ENCODE measurements around the gene POU2F2. TPM values are rescaled to one million over a fixed set of nuclear protein-coding genes. Genes with fewer than 3 reads are reported as not detected.

The POU2F2 gene
- total and polyA plus RNA-seq, 11 donors: 0.16 to 10.1 (median 0.61) TPM

DNA sequence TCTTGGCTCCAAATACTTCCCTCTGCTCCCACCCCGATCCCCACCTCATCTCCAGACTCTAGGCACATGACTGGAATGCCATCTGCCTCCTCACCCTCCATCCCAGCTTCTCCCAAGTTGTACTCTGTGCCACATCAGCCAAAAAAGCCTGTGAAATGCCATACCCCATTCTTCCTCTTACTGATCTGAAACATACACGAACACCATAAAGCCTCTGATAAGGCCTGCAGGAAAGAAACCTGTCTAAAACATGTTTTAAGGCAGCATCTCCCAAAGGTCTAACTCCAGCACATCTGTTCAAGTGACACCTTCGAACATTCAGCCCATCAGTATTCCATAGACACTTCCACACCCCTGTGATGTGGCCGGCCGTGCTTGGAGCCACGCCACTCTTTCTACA lies 67.8 kb downstream of the POU2F2 start:
- Histone ChIP-seq H3K27me3 (peaks cover 0 to 36% (median 6%) of the 10 kb centered on the region in 9 donors), H3K4me1 (peaks cover 0 to 3% (median 0%) of the 10 kb centered on the region in 12 donors), H3K36me3 (no peaks in the 10 kb centered on the region), H3K27ac (no peak overlapping the region), H3K9me3 (no peaks in the 10 kb centered on the region), H3K4me3 (no peak overlapping the region)
- 74 to 77% (median 76%) methylated on average over 6 of the region's 6 CpGs for WGBS, 4 donors
- intact Hi-C loops (cut with DNase I): no loop called here
- DNase-seq (peak in 1 of 5 donors; percentile 1), ATAC-seq (no peak)
- TF ChIP-seq POLR2A (IDR thresholded peaks at IDR 0.05): no peak
- TF ChIP-seq, protein P1, sequence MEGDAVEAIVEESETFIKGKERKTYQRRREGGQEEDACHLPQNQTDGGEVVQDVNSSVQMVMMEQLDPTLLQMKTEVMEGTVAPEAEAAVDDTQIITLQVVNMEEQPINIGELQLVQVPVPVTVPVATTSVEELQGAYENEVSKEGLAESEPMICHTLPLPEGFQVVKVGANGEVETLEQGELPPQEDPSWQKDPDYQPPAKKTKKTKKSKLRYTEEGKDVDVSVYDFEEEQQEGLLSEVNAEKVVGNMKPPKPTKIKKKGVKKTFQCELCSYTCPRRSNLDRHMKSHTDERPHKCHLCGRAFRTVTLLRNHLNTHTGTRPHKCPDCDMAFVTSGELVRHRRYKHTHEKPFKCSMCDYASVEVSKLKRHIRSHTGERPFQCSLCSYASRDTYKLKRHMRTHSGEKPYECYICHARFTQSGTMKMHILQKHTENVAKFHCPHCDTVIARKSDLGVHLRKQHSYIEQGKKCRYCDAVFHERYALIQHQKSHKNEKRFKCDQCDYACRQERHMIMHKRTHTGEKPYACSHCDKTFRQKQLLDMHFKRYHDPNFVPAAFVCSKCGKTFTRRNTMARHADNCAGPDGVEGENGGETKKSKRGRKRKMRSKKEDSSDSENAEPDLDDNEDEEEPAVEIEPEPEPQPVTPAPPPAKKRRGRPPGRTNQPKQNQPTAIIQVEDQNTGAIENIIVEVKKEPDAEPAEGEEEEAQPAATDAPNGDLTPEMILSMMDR (IDR thresholded peaks at IDR 0.05): no peak

DNA sequence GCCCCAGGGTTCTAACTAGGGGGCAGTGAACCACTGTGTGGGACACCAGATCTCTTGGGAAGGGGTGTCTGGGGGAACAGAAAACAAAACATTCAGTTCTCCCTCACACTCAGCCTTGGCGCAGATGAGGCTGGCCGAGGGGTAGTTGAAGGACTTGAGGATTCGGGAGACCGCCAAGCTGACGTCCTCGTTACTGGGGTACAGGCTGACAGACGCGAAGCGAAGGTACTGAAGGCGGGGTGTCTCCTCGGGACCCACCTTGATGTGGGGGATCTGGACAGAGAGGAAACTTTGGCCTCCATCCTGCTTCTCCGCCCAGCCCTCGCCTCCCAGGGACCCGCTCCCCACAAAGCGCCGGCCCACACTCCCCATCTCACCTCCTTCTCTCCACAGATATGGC lies 69.9 kb downstream of the POU2F2 start:
- Histone ChIP-seq H3K4me3 (no peak overlapping the region), H3K4me1 (no peaks in the 10 kb centered on the region), H3K27ac (no peak overlapping the region), H3K27me3 (peaks cover 0 to 21% (median 0%) of the 10 kb centered on the region in 9 donors), H3K36me3 (no peaks in the 10 kb centered on the region), H3K9me3 (no peaks in the 10 kb centered on the region)
- 91 to 98% (median 95%) methylated on average over 14 to 16 of the region's 16 CpGs for WGBS, 4 donors
- TF ChIP-seq, protein P1 (IDR thresholded peaks at IDR 0.05): no peak
- TF ChIP-seq POLR2A (IDR thresholded peaks at IDR 0.05): no peak
- intact Hi-C loops (cut with DNase I): no loop called here
- ATAC-seq: no peak
- peak in 1 of 5 donors; percentile 27 for DNase-seq

DNA sequence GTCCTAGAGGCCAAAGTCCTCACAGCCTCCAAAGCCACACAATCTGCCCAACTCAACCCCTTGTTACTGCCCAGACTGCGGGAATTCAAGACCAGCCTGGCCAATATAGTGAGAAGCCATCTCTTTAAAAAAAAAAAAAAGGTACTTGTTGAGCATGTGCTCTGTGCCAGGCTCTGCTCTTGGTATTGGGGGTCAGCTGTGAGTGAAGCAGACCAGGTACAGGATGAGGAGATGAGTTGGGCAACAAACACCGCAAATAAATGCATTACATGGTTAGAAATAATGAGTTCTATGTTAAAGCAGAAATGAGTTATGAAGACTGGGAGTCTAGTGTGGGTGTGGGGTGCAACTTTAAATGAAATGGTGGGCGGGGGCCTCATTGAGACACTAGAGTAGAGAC lies 72.1 kb downstream of the POU2F2 start:
- Histone ChIP-seq H3K27me3 (peaks cover 0 to 6% (median 0%) of the 10 kb centered on the region in 9 donors), H3K9me3 (no peaks in the 10 kb centered on the region), H3K27ac (no peak overlapping the region), H3K4me3 (no peak overlapping the region), H3K4me1 (no peaks in the 10 kb centered on the region), H3K36me3 (no peaks in the 10 kb centered on the region)
- no peak for ATAC-seq
- intact Hi-C loops (cut with DNase I): no loop called here
- TF ChIP-seq, protein P1 (IDR thresholded peaks at IDR 0.05): no peak
- TF ChIP-seq POLR2A (IDR thresholded peaks at IDR 0.05): no peak
- no peak for DNase-seq
- WGBS, 4 donors: 92 to 97% (median 94%) methylated on average over 3 of the region's 3 CpGs

DNA sequence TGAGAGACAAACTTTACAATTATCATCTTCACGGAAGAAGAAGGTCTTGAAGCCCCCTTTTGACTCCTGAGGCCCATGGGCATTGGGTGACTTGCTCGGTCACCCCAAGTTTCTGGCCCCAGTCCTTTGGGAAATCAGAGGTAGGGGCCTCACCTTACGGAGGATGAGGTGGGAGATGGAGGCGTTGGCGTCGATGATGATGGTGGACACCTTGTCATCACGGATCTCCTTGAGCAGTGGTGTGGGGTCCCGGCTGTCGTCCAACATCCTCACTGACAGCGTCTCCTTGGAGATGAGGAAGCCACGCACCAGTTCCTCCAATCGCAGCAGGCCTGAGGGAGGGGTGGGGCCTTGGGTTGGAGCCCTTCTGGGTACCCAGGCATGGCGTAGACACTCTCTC lies 73.0 kb downstream of the POU2F2 start:
- WGBS, 4 donors: 83 to 95% (median 89%) methylated on average over 11 to 13 of the region's 13 CpGs
- intact Hi-C loops (cut with DNase I): no loop called here

More for the DNA sequence above, 73.0 kb downstream of the POU2F2 start:
- Histone ChIP-seq H3K27ac (no peak overlapping the region), H3K36me3 (no peaks in the 10 kb centered on the region), H3K4me3 (no peak overlapping the region), H3K9me3 (no peaks in the 10 kb centered on the region), H3K27me3 (no peaks in the 10 kb centered on the region), H3K4me1 (no peaks in the 10 kb centered on the region)
- no peak for DNase-seq
- ATAC-seq: no peak
- TF ChIP-seq POLR2A (IDR thresholded peaks at IDR 0.05): no peak
- TF ChIP-seq, protein P1 (IDR thresholded peaks at IDR 0.05): no peak
